ENCODE measurements around the gene COL18A1. TPM values are rescaled to one million over a fixed set of nuclear protein-coding genes. Genes with fewer than 3 reads are reported as not detected.

The COL18A1 gene
- polyA plus RNA-seq, 3 donors = 0.80 to 4.1 (median 1.1) TPM

GRCh38 chr21:45505416-45506021, 100.6 kb downstream of the COL18A1 start:
- H3K27ac Mint-ChIP-seq = no peak overlapping the region
- no peaks in the 10 kb centered on the region for H4K20me1 ChIP-seq (ENCODE audit: insufficient read depth, low read length)
- no peak overlapping the region for H3K4me3 ChIP-seq (replicated peaks in 1 of 3; ENCODE audit: low read depth in 2 of 3, low read length in 3 of 3)
- H3K36me3 Mint-ChIP-seq = no peaks in the 10 kb centered on the region
- no peak overlapping the region for H2AFZ ChIP-seq (ENCODE audit: insufficient read depth, low read depth, low read length, poor library complexity, severe bottlenecking)
- TF ChIP-seq, protein P1, sequence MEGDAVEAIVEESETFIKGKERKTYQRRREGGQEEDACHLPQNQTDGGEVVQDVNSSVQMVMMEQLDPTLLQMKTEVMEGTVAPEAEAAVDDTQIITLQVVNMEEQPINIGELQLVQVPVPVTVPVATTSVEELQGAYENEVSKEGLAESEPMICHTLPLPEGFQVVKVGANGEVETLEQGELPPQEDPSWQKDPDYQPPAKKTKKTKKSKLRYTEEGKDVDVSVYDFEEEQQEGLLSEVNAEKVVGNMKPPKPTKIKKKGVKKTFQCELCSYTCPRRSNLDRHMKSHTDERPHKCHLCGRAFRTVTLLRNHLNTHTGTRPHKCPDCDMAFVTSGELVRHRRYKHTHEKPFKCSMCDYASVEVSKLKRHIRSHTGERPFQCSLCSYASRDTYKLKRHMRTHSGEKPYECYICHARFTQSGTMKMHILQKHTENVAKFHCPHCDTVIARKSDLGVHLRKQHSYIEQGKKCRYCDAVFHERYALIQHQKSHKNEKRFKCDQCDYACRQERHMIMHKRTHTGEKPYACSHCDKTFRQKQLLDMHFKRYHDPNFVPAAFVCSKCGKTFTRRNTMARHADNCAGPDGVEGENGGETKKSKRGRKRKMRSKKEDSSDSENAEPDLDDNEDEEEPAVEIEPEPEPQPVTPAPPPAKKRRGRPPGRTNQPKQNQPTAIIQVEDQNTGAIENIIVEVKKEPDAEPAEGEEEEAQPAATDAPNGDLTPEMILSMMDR (IDR thresholded peaks at IDR 0.05) = no peak
- intact Hi-C loops (cut with micrococcal nuclease) = no loop called here
- H3K79me2 ChIP-seq (ENCODE audit: insufficient read depth, low read length) = no peaks in the 10 kb centered on the region
- H3K9me3 Mint-ChIP-seq = peaks cover 0 to 4% (median 0%) of the 10 kb centered on the region in 7 donors
- no peaks in the 10 kb centered on the region for H3K36me3 ChIP-seq (replicated peaks in 1 of 2; ENCODE audit: control insufficient read depth in 1 of 2, insufficient read depth in 2 of 2, low read length in 2 of 2)
- no peaks in the 10 kb centered on the region for H3K27me3 ChIP-seq (ENCODE audit: control insufficient read depth in 2 of 2, insufficient read depth in 2 of 2, low read length in 2 of 2)
- H3K4me1 Mint-ChIP-seq = peaks cover 5% of the 10 kb centered on the region
- DNase-seq = no peak
- no peak overlapping the region for H3K9ac ChIP-seq (ENCODE audit: insufficient read depth, low read length, poor library complexity, severe bottlenecking)
- H3K27ac ChIP-seq (ENCODE audit: low read depth in 1 of 2, low read length in 2 of 2) = no peak overlapping the region
- no peak overlapping the region for H3K4me2 ChIP-seq (replicated peaks; ENCODE audit: extremely low read depth, low read length, poor library complexity, severe bottlenecking)
- no peaks in the 10 kb centered on the region for H3K9me3 ChIP-seq (replicated peaks in 1 of 2; ENCODE audit: control insufficient read depth in 1 of 2, insufficient read depth in 1 of 2, low read length in 2 of 2)
- H3K27me3 Mint-ChIP-seq (ENCODE audit: low read depth in 3 of 3) = peaks cover 2 to 5% (median 5%) of the 10 kb centered on the region in 3 donors
- H3K4me1 ChIP-seq (ENCODE audit: control insufficient read depth in 1 of 2, insufficient read depth in 2 of 2, low read length in 2 of 2) = no peaks in the 10 kb centered on the region
- no peak overlapping the region for H3K4me3 Mint-ChIP-seq
- WGBS (ENCODE audit: insufficient coverage) = 92% methylated on average over 31 of the region's 33 CpGs

GRCh38 chr21:45506241-45506817, 101.4 kb downstream of the COL18A1 start:
- H3K4me2 ChIP-seq (replicated peaks; ENCODE audit: extremely low read depth, low read length, poor library complexity, severe bottlenecking) = no peak overlapping the region
- no peaks in the 10 kb centered on the region for H3K36me3 ChIP-seq (replicated peaks in 1 of 2; ENCODE audit: control insufficient read depth in 1 of 2, insufficient read depth in 2 of 2, low read length in 2 of 2)
- Mint-ChIP-seq H3K36me3 (peaks cover 1 to 6% of the 10 kb centered on the region in 2 donors), H3K27ac (no peak overlapping the region), H3K4me1 (peaks cover 5% of the 10 kb centered on the region), H3K9me3 (peaks cover 0 to 4% (median 0%) of the 10 kb centered on the region in 7 donors), H3K4me3 (no peak overlapping the region), H3K27me3 (ENCODE audit: low read depth in 3 of 3) (peaks cover 2 to 5% (median 4%) of the 10 kb centered on the region in 3 donors)
- H3K9me3 ChIP-seq (replicated peaks in 1 of 2; ENCODE audit: control insufficient read depth in 1 of 2, insufficient read depth in 1 of 2, low read length in 2 of 2) = no peaks in the 10 kb centered on the region
- no peaks in the 10 kb centered on the region for H3K4me1 ChIP-seq (ENCODE audit: control insufficient read depth in 1 of 2, insufficient read depth in 2 of 2, low read length in 2 of 2)
- no peaks in the 10 kb centered on the region for H3K27me3 ChIP-seq (ENCODE audit: control insufficient read depth in 2 of 2, insufficient read depth in 2 of 2, low read length in 2 of 2)
- intact Hi-C loops (cut with micrococcal nuclease) = no loop called here
- TF ChIP-seq, protein P1 (IDR thresholded peaks at IDR 0.05) = no peak
- H2AFZ ChIP-seq (ENCODE audit: insufficient read depth, low read depth, low read length, poor library complexity, severe bottlenecking) = no peak overlapping the region
- no peak for DNase-seq
- no peak overlapping the region for H3K4me3 ChIP-seq (replicated peaks in 1 of 3; ENCODE audit: low read depth in 2 of 3, low read length in 3 of 3)
- H4K20me1 ChIP-seq (ENCODE audit: insufficient read depth, low read length) = no peaks in the 10 kb centered on the region
- no peak overlapping the region for H3K9ac ChIP-seq (ENCODE audit: insufficient read depth, low read length, poor library complexity, severe bottlenecking)
- H3K79me2 ChIP-seq (ENCODE audit: insufficient read depth, low read length) = no peaks in the 10 kb centered on the region
- H3K27ac ChIP-seq (ENCODE audit: low read depth in 1 of 2, low read length in 2 of 2) = no peak overlapping the region
- WGBS (ENCODE audit: insufficient coverage) = 82% methylated on average over 22 of the region's 22 CpGs

All from CD14-positive monocyte (primary cell).